K562 (cell line): ENCODE results near the gene PLEKHO2. TPM values are rescaled to one million over a fixed set of nuclear protein-coding genes. Genes with fewer than 3 reads are reported as not detected.
A peak's percentile ranks its signal among the peaks of the same experiment; 100 is the strongest.
"Not testable (repeated sequence)": the region's sequence is repeated elsewhere in the genome, so short reads cannot be mapped to it uniquely, and the experiment has no call there.

ENCODE experiments used
- ATAC-seq: fragments of 200-7000 bp; cut with Tn5 transposase; 3 replicates; pipeline ENCODE4 v1.9.1; 2020; ENCODE audit warnings: moderate library complexity
- BruUV-seq: library from RNA; stranded (reverse); fragments of 400-500 nt; replicated peaks from 2 replicates; lab custom pipeline; 2021; lab: Mats Ljungman, UMichigan
- CTCF ChIA-PET: fragments of 300-600 bp; formaldehyde crosslinking; extraction: SDS; loops from one replicate; lab custom pipeline; 2021; ENCODE audit warnings: low intra/inter-chr PET ratio; lab: Yijun Ruan, JAX
- POLR2A ChIA-PET: fragments of 300-600, 350-650 bp; sonication (Branson Sonifier 250); formaldehyde crosslinking; extraction: SDS; loops from one replicate; lab custom pipeline; 2021; ENCODE audit warnings: antibody characterized with exemption, inconsistent platforms; lab: Yijun Ruan, JAX
- DNase-seq, 4 experiments: peaks; one replicate each; pipeline versions ENCODE4 v3.0.0 to v3.0.0-alpha.2; 2011 to 2018; ENCODE audit warnings: low spot score in 3 of 4, mixed read lengths in 3 of 4; ENCODE audit errors: extremely low read depth in 1 of 4
- FAIRE-seq: peaks from 2 replicates; lab custom pipeline; 2011; peaks lifted over from hg19 to GRCh38; lab: Jason Lieb, UNC
- H2AFZ ChIP-seq: 2 replicates; pipeline ENCODE4 v1.6.0; 2011; ENCODE audit warnings: low read depth, low read length, control low read depth, inconsistent platforms
- H3K27ac ChIP-seq: fragments of 200-600 bp; 3 replicates; pipeline ENCODE4 v1.8.0; 2011; ENCODE audit warnings: low read depth, mild to moderate bottlenecking, control low read depth, inconsistent platforms, low read length, moderate library complexity, mixed read lengths; ENCODE audit errors: extremely low read depth
- H3K27me3 ChIP-seq, 2 experiments: fragments of 300-600 bp in 1 of 2; 2 replicates in 1 of 2; 3 replicates in 1 of 2; pipeline versions ENCODE4 v1.6.0 to v1.8.0; 2011; ENCODE audit warnings: inconsistent platforms in 2 of 2, low read length in 2 of 2, mild to moderate bottlenecking in 1 of 2, mixed read lengths in 1 of 2, moderate library complexity in 1 of 2; ENCODE audit not compliant: control insufficient read depth in 2 of 2, insufficient read depth in 2 of 2
- H3K36me3 ChIP-seq: fragments of 300-600 bp; 3 replicates; pipeline ENCODE4 v1.8.0; 2011; ENCODE audit warnings: mild to moderate bottlenecking, low read length, inconsistent platforms; ENCODE audit not compliant: control insufficient read depth, insufficient read depth
- H3K4me1 ChIP-seq, 2 experiments: fragments of 200-600 bp in 1 of 2; replicated peaks in 1 of 2; 2 replicates in 1 of 2; 3 replicates in 1 of 2; pipeline versions ENCODE4 v1.5.1 to v1.8.0; 2011; ENCODE audit warnings: inconsistent platforms in 2 of 2, low read length in 2 of 2, mild to moderate bottlenecking in 1 of 2, mixed read lengths in 1 of 2, moderate library complexity in 1 of 2; ENCODE audit not compliant: control insufficient read depth in 2 of 2, insufficient read depth in 2 of 2
- H3K4me2 ChIP-seq: 2 replicates; pipeline ENCODE4 v1.6.1; 2011; ENCODE audit warnings: low read length, control low read depth, inconsistent platforms, mixed read lengths; ENCODE audit not compliant: insufficient read depth
- H3K4me3 ChIP-seq: fragments of 200-600 bp; sonication (generic), shearing (Covaris generic); 2 replicates; pipeline ENCODE4 v1.5.1; 2016; ENCODE audit warnings: control low read depth, inconsistent platforms
- H3K79me2 ChIP-seq: fragments of 200-600 bp; 3 replicates; pipeline ENCODE4 v1.8.0; 2011; ENCODE audit warnings: low read length, inconsistent platforms; ENCODE audit not compliant: control insufficient read depth, insufficient read depth
- H3K9ac ChIP-seq, 2 experiments: 2 replicates each; pipeline versions ENCODE4 v1.6.0 to v1.6.1; 2011; ENCODE audit warnings: low read depth in 2 of 2, low read length in 2 of 2, control low read depth in 1 of 2, inconsistent platforms in 1 of 2, mild to moderate bottlenecking in 1 of 2, mixed read lengths in 1 of 2; ENCODE audit not compliant: insufficient read depth in 1 of 2
- H3K9me1 ChIP-seq: one replicate; pipeline ENCODE4 v1.6.0; 2011; ENCODE audit warnings: inconsistent platforms, mild to moderate bottlenecking, low read length, moderate library complexity; ENCODE audit not compliant: control insufficient read depth, insufficient read depth
- H3K9me3 ChIP-seq: replicated peaks from 2 replicates; pipeline ENCODE4 v1.5.1; 2011; ENCODE audit warnings: low read depth, low read length, inconsistent platforms; ENCODE audit not compliant: control insufficient read depth, insufficient read depth
- H4K20me1 ChIP-seq: replicated peaks from 2 replicates; pipeline ENCODE4 v1.6.1; 2011; ENCODE audit warnings: low read length, inconsistent platforms, mixed read lengths; ENCODE audit not compliant: control insufficient read depth, insufficient read depth
- CEBPB ChIP-seq: fragments of 450-650 bp; IDR thresholded peaks from 2 replicates; pipeline ENCODE4 v1.6.1; 2016; ENCODE audit warnings: missing genetic modification characterization, missing compliant biosample characterization
- CEBPG ChIP-seq, 3 experiments: fragments of 200-800 bp in 1 of 3; sonication (Bioruptor generic) in 1 of 3; sonication (generic) in 1 of 3; formaldehyde crosslinking in 1 of 3; IDR thresholded peaks in 2 of 3; conservative IDR thresholded peaks in 1 of 3; 2 replicates each; pipeline versions ENCODE4 v1.6.1 to v1.8.0; 2016 to 2022; ENCODE audit warnings: missing compliant biosample characterization in 2 of 3, missing genetic modification characterization in 2 of 3, mild to moderate bottlenecking in 1 of 3, missing genetic modification reagents in 1 of 3
- ZC3H4 ChIP-seq: sonication (generic); formaldehyde crosslinking; IDR thresholded peaks from 2 replicates; pipeline ENCODE4 v1.9.0; 2021; ENCODE audit warnings: missing genetic modification reagents, borderline replicate concordance
- ZNF76 ChIP-seq: fragments of 250-450 bp; sonication (Bioruptor Pico); IDR thresholded peaks from 2 replicates; pipeline ENCODE4 v1.4.0; 2020; ENCODE audit warnings: mild to moderate bottlenecking, moderate library complexity, borderline replicate concordance
- WGBS: fragments of 100-300 bp; shearing (Covaris generic); methylation state at CpG from one replicate; pipeline ENCODE4 v1.1.6; 2016; ENCODE audit warnings: low coverage, mixed read lengths; ENCODE audit not compliant: insufficient coverage; ENCODE audit errors: missing lambda C conversion rate; 5-methylcytosine and 5-hydroxymethylcytosine counted together
- in situ Hi-C: fragments of 300-500 bp; cut with MboI; formaldehyde crosslinking; loops from 4 replicates; pipeline ENCODE4 v1.15.0; 2018; ENCODE audit warnings: inconsistent platforms, mixed read lengths
- intact Hi-C: fragments of 100-400 bp; cut with micrococcal nuclease; formaldehyde crosslinking; loops from 2 replicates; pipeline ENCODE4 v1.14.2; 2022
- polyA plus RNA-seq, 8 experiments: library from polyadenylated mRNA; depleted of rRNA in 4 of 8; stranded (reverse) in 5 of 8; unstranded in 3 of 8; fragments of >200 nt; fragmentation: Nextera tagmentation in 2 of 8; fragmentation: Illumina TruSeq in 1 of 8; extraction: Ambion mirVana in 2 of 8; extraction: Trizol in 1 of 8; gene quantifications; 2 replicates each; pipeline versions ENCODE4 v1.2.1 to v1.2.3, GENCODE V29; 2011 to 2014; ENCODE audit warnings: inconsistent platforms in 1 of 8, missing spikeins in 1 of 8
- total RNA-seq, 7 experiments: library from RNA; depleted of rRNA in 6 of 7; stranded (reverse); fragments of >200 nt in 6 of 7; fragmentation: Illumina TruSeq in 2 of 7; extraction: Trizol in 2 of 7; gene quantifications; 2 replicates each; pipeline versions ENCODE4 v1.2.1 to v1.2.3, GENCODE V29; 2011 to 2021; ENCODE audit warnings: low replicate concordance in 1 of 7

Gene PLEKHO2
- total and polyA plus RNA-seq, 9 of the 15 experiments (the other 6 are each of a cell fraction or from before 2014, with no cell fraction given): 0.24 to 8.8 (median 5.5) TPM

- Histone ChIP-seq H3K79me2 (no peaks in the 10 kb centered on the region), H3K9me3 (no peaks in the 10 kb centered on the region), H4K20me1 (no peaks in the 10 kb centered on the region), H3K9me1 (no peaks in the 10 kb centered on the region), H3K36me3 (no peaks in the 10 kb centered on the region), H3K27ac (no peak overlapping the region), H2AFZ (no peak overlapping the region), H3K4me1 (no peaks in the 10 kb centered on the region; a peak in 1 of 5 replicates), H3K4me3 (no peak overlapping the region), H3K4me2 (no peak overlapping the region), H3K27me3 (peaks cover 0 to 10% of the 10 kb centered on the region in 2 experiments; a peak in 1 of 5 replicates), H3K9ac (no peak overlapping the region)
- BruUV-seq: no TSS peak
- CTCF ChIA-PET: no interaction called here
- intact Hi-C loops: no loop called here
- in situ Hi-C loops: no loop called here
- no peak for ATAC-seq
- POLR2A ChIA-PET: interaction anchor here (0.6 kb wide), 1 partner anchor 84 kb away, joined by 3 read pairs; no protein-coding TSS in a partner anchor
- FAIRE-seq: no peak
- 10% methylated on average over 3 of the region's 3 CpGs for WGBS
- TF ChIP-seq ZNF76 (CRISPR knock-in tag): no peak
- TF ChIP-seq ZC3H4 (CRISPR knock-in tag): no peak
- no peak for DNase-seq
Observed at GRCh38 chr15:64792282-64792681, 49.4 kb upstream of the PLEKHO2 start.

GRCh38 chr15:64795299-64795698 is 46.4 kb upstream of the PLEKHO2 start:
- WGBS: 13% methylated on average over 6 of the region's 7 CpGs
- ATAC-seq, H3K9me3 ChIP-seq, H3K27ac ChIP-seq, H3K9ac ChIP-seq, intact Hi-C loops, H3K9me1 ChIP-seq, BruUV-seq, CTCF ChIA-PET, H2AFZ ChIP-seq, H3K79me2 ChIP-seq, FAIRE-seq, in situ Hi-C loops, H3K36me3 ChIP-seq, DNase-seq, H3K4me2 ChIP-seq, H3K4me1 ChIP-seq, H4K20me1 ChIP-seq, H3K4me3 ChIP-seq: not testable (repeated sequence)
- H3K27me3 ChIP-seq: peaks cover 0 to 10% of the 10 kb centered on the region in 2 experiments; a peak in 1 of 5 replicates
- TF ChIP-seq CEBPB (tag) (peak; percentile 71), CEBPG (CRISPR knock-in tag; IDR thresholded peaks at IDR 0.05) (0 out of 2 replicates have a peak, but pooled peaks have one; percentile 24), CEBPG (tag; conservative IDR thresholded peaks at IDR 0.05 in 1 of 2, IDR thresholded peaks at IDR 0.05 in 1 of 2) (peak; percentile 12 to 53; a peak in 2 of 4 replicates)
- POLR2A ChIA-PET: interaction anchor here (0.7 to 1.0 kb wide), 3 partner anchors 14 to 175 kb away, joined by 3 to 5 read pairs (median 3); partner anchors contain the start of gene PIF1

- DNase-seq, H3K27me3 ChIP-seq, H3K9me1 ChIP-seq, H3K9me3 ChIP-seq, H3K79me2 ChIP-seq, BruUV-seq, H3K27ac ChIP-seq, H4K20me1 ChIP-seq, H3K9ac ChIP-seq, H3K36me3 ChIP-seq, FAIRE-seq, intact Hi-C loops, H3K4me3 ChIP-seq, in situ Hi-C loops, H3K4me1 ChIP-seq, H2AFZ ChIP-seq, ATAC-seq, H3K4me2 ChIP-seq: not testable (repeated sequence)
- ChIA-PET CTCF (interaction anchor here (0.6 kb wide), 1 partner anchor 175 kb away, joined by 3 read pairs; no protein-coding TSS in a partner anchor), POLR2A (interaction anchor here (1.0 kb wide), 2 partner anchors 14 to 30 kb away, joined by 3 read pairs; partner anchors contain the start of gene PIF1)
- WGBS: 16% methylated on average over 6 of the region's 9 CpGs
Observed at GRCh38 chr15:64795921-64796320, 45.8 kb upstream of the PLEKHO2 start.
